K562 (cell line): ENCODE results near the gene PGPEP1. TPM values are rescaled to one million over a fixed set of nuclear protein-coding genes. Genes with fewer than 3 reads are reported as not detected.

ENCODE experiments used
- ATF6 ChIP-seq: sonication (generic); formaldehyde crosslinking; IDR thresholded peaks from 2 replicates; pipeline ENCODE4 v1.4.0; 2020; ENCODE audit warnings: mild to moderate bottlenecking, missing genetic modification reagents
- BRF1 ChIP-seq: IDR thresholded peaks from 3 replicates; pipeline ENCODE4 v1.6.1; 2011; ENCODE audit warnings: borderline replicate concordance, mild to moderate bottlenecking; ENCODE audit not compliant: insufficient read length; ENCODE audit errors: extremely low read depth
- CBFA2T2 ChIP-seq: fragments of 450-650 bp; conservative IDR thresholded peaks from 2 replicates; pipeline ENCODE4 v1.6.1; 2017; ENCODE audit warnings: mild to moderate bottlenecking
- ELF2 ChIP-seq: fragments of 250-450 bp; sonication (Bioruptor Pico); IDR thresholded peaks from 2 replicates; pipeline ENCODE4 v1.5.0; 2021; ENCODE audit warnings: mild to moderate bottlenecking
- EP400 ChIP-seq: fragments of 450-650 bp; IDR thresholded peaks from 2 replicates; pipeline ENCODE4 v1.6.1; 2017; ENCODE audit warnings: antibody characterized with exemption, mild to moderate bottlenecking, moderate library complexity
- HDAC1 ChIP-seq, 2 experiments: fragments of 450-650 bp; IDR thresholded peaks; 2 replicates each; pipeline ENCODE4 v1.6.1; 2016 to 2017; ENCODE audit warnings: inconsistent platforms in 1 of 2, mild to moderate bottlenecking in 1 of 2, moderate library complexity in 1 of 2
- JUND ChIP-seq, 2 experiments: IDR thresholded peaks; 2 replicates in 1 of 2; 3 replicates in 1 of 2; pipeline ENCODE4 v1.6.1; 2011; ENCODE audit warnings: borderline replicate concordance in 2 of 2, low read depth in 2 of 2, low read length in 2 of 2, improper control_type of control experiment in 1 of 2, missing biosample characterization in 1 of 2, missing genetic modification characterization in 1 of 2, missing genetic modification reagents in 1 of 2
- MTA2 ChIP-seq: fragments of 450-650 bp; IDR thresholded peaks from 2 replicates; pipeline ENCODE4 v1.6.1; 2016; ENCODE audit warnings: low read depth
- MTA3 ChIP-seq: fragments of 450-650 bp; formaldehyde crosslinking; IDR thresholded peaks from 2 replicates; pipeline ENCODE4 v1.6.1; 2017; ENCODE audit warnings: mild to moderate bottlenecking, borderline replicate concordance
- MYNN ChIP-seq, 2 experiments: sonication (generic); formaldehyde crosslinking in 1 of 2; IDR thresholded peaks; 2 replicates each; pipeline versions ENCODE4 v1.5.0 to v1.6.1; 2016 to 2020; ENCODE audit warnings: antibody characterized with exemption in 1 of 2, missing genetic modification reagents in 1 of 2
- NCOA6 ChIP-seq: fragments of 450-650 bp; IDR thresholded peaks from 2 replicates; pipeline ENCODE4 v1.6.1; 2017; ENCODE audit warnings: mild to moderate bottlenecking
- NFIC ChIP-seq: fragments of 450-650 bp; IDR thresholded peaks from 2 replicates; pipeline ENCODE4 v1.6.1; 2017; ENCODE audit warnings: mild to moderate bottlenecking, inconsistent platforms
- NFRKB ChIP-seq: fragments of 450-650 bp; IDR thresholded peaks from 2 replicates; pipeline ENCODE4 v1.6.1; 2016; ENCODE audit warnings: low read depth
- NRF1 ChIP-seq, 2 experiments: fragments of 450-650 bp; IDR thresholded peaks in 1 of 2; conservative IDR thresholded peaks in 1 of 2; 2 replicates each; pipeline ENCODE4 v1.6.1; 2014; ENCODE audit warnings: mild to moderate bottlenecking in 2 of 2
- RB1 ChIP-seq: fragments of 450-650 bp; IDR thresholded peaks from 2 replicates; pipeline ENCODE4 v1.6.1; 2017; ENCODE audit warnings: low read depth, mild to moderate bottlenecking
- RBM17 ChIP-seq: fragments of 200-400 bp; formaldehyde crosslinking; IDR thresholded peaks from 2 replicates; pipeline ENCODE4 v1.6.1; 2017; ENCODE audit warnings: low read depth, mild to moderate bottlenecking, low read length, borderline replicate concordance
- RNF2 ChIP-seq: sonication (generic); IDR thresholded peaks from 2 replicates; pipeline ENCODE4 v1.6.1; 2016
- SRSF3 ChIP-seq: fragments of 200-400 bp; formaldehyde crosslinking; IDR thresholded peaks from 2 replicates; pipeline ENCODE4 v1.6.1; 2016; ENCODE audit warnings: mild to moderate bottlenecking, low read length, moderate library complexity; ENCODE audit not compliant: insufficient read depth
- TAL1 ChIP-seq: fragments of 450-650 bp; IDR thresholded peaks from 2 replicates; pipeline ENCODE4 v1.6.1; 2016; ENCODE audit warnings: mild to moderate bottlenecking
- TBL1XR1 ChIP-seq, 2 experiments: IDR thresholded peaks; 2 replicates each; pipeline ENCODE4 v1.6.1; 2012; ENCODE audit warnings: improper control_type of control experiment in 2 of 2, low read length in 2 of 2, mild to moderate bottlenecking in 1 of 2
- TOE1 ChIP-seq, 2 experiments: fragments of 450-650 bp in 1 of 2; sonication (generic) in 1 of 2; formaldehyde crosslinking in 1 of 2; IDR thresholded peaks; 2 replicates each; pipeline versions ENCODE4 v1.7.1 to v1.8.0; 2016 to 2022; ENCODE audit warnings: borderline replicate concordance in 2 of 2, mild to moderate bottlenecking in 2 of 2, antibody characterized with exemption in 1 of 2, inconsistent platforms in 1 of 2, low read depth in 1 of 2, missing genetic modification reagents in 1 of 2, moderate library complexity in 1 of 2
- ZBTB7A ChIP-seq: IDR thresholded peaks from 2 replicates; pipeline ENCODE4 v1.6.1; 2011; ENCODE audit warnings: low read depth, mild to moderate bottlenecking, low read length, moderate library complexity, borderline replicate concordance; ENCODE audit not compliant: control insufficient read depth
- ZFX ChIP-seq: sonication (generic); formaldehyde crosslinking; IDR thresholded peaks from 2 replicates; pipeline ENCODE4 v1.8.0; 2022; ENCODE audit warnings: mild to moderate bottlenecking, missing genetic modification reagents, moderate library complexity
- ZKSCAN3 ChIP-seq: fragments of 250-450 bp; sonication (Bioruptor Pico); IDR thresholded peaks from 2 replicates; pipeline ENCODE4 v1.4.0; 2020
- ZKSCAN8 ChIP-seq: fragments of 200-800 bp; sonication (Bioruptor generic); IDR thresholded peaks from 2 replicates; pipeline ENCODE4 v1.6.1; 2016; ENCODE audit warnings: missing genetic modification characterization, missing compliant biosample characterization
- ZNF263 ChIP-seq: sonication (generic); formaldehyde crosslinking; IDR thresholded peaks from 2 replicates; pipeline ENCODE4 v1.8.0; 2022; ENCODE audit warnings: mild to moderate bottlenecking, missing genetic modification reagents, borderline replicate concordance
- ZNF311 ChIP-seq: fragments of 250-450 bp; sonication (Bioruptor Pico); IDR thresholded peaks from 2 replicates; pipeline ENCODE4 v1.4.0; 2020; ENCODE audit warnings: mild to moderate bottlenecking, moderate library complexity
- polyA plus RNA-seq, 8 experiments: library from polyadenylated mRNA; depleted of rRNA in 4 of 8; stranded (reverse) in 5 of 8; unstranded in 3 of 8; fragments of >200 nt; fragmentation: Nextera tagmentation in 2 of 8; fragmentation: Illumina TruSeq in 1 of 8; extraction: Ambion mirVana in 2 of 8; extraction: Trizol in 1 of 8; gene quantifications; 2 replicates each; pipeline versions ENCODE4 v1.2.1 to v1.2.3, GENCODE V29; 2011 to 2014; ENCODE audit warnings: inconsistent platforms in 1 of 8, missing spikeins in 1 of 8
- total RNA-seq, 7 experiments: library from RNA; depleted of rRNA in 6 of 7; stranded (reverse); fragments of >200 nt in 6 of 7; fragmentation: Illumina TruSeq in 2 of 7; extraction: Trizol in 2 of 7; gene quantifications; 2 replicates each; pipeline versions ENCODE4 v1.2.1 to v1.2.3, GENCODE V29; 2011 to 2021; ENCODE audit warnings: low replicate concordance in 1 of 7

Gene PGPEP1
- total and polyA plus RNA-seq, 9 of the 15 experiments (the other 6 are each of a cell fraction or from before 2014, with no cell fraction given), result 10.0 to 69.6 (median 33.5) TPM

DNA sequence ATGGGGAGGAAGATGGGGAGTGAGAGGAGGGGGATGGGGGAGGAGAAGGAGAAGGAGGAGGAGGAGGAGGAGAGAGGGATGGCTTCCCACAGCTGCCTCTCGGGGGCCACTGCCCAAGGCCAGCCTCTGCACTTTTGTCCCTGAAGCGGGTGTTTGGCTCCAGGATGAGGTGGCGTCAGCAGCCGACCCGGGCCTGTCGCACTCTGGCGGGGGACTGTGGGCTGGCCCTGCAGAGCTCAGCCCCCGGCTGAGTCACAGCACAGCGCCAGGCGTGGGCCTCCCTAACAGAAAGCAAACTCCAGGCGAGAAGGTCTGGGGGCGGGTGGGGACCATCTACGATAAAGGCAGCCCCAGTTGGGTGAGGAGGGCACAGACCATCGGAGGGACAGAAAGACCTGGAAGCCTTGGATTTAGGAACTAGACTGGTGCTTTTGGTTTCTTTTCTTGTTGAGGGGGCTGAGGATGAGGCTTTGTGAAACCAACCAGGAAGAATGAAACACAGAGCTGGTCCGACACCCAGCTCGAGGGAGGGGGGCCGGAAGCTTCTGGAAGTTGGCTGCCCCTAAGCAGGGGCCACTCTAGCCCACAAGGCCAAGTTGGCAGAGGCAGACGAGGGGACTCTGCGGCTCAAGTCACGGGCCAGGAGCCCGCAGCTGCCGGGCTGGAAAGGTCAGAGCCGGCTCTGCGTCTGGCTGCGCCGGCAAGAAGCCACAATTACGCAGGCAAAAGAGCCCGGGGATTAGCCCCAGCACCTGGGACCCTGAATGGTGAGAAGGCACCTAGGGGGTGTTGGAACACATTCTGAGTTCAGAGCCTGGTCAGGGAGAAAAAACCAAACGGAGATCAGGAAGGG is 35.7 kb upstream of the PGPEP1 start (continued):
- TF ChIP-seq ZNF263 (CRISPR knock-in tag) (peak; percentile 97), ZKSCAN3 (CRISPR knock-in tag) (no peak), TOE1 (IDR thresholded peaks at IDR 0.05; ENCODE audit: borderline replicate concordance) (peak; percentile 57; the same call in 1 of the 2 replicates), TOE1 (CRISPR knock-in tag; IDR thresholded peaks at IDR 0.05; ENCODE audit: borderline replicate concordance, low read depth) (no peak), JUND (IDR thresholded peaks at IDR 0.05; ENCODE audit: borderline replicate concordance, low read depth, low read length) (peak; percentile 90), JUND (tag; IDR thresholded peaks at IDR 0.05; ENCODE audit: borderline replicate concordance, low read depth, low read length) (no peak), NRF1 (conservative IDR thresholded peaks at IDR 0.05 in 1 of 2, IDR thresholded peaks at IDR 0.05 in 1 of 2) (peak; percentile 52 to 56; a peak in 3 of 4 replicates), RBM17 (no peak), HDAC1 (IDR thresholded peaks at IDR 0.05) (0 out of 4 replicates have a peak, but pooled peaks of 1 of the 2 experiments have one; percentile 76), SRSF3 (no peak), MYNN (IDR thresholded peaks at IDR 0.05) (peak; percentile 73), MYNN (CRISPR knock-in tag; IDR thresholded peaks at IDR 0.05) (no peak), ZKSCAN8 (CRISPR knock-in tag) (0 out of 2 replicates have a peak, but pooled peaks have one; percentile 63), ZFX (peak; percentile 94), CBFA2T2 (0 out of 2 replicates have a peak, but pooled peaks have one; percentile 10), MTA2 (0 out of 2 replicates have a peak, but pooled peaks have one; percentile 8), RNF2 (peak; percentile 77; the same call in 1 of the 2 replicates), RB1 (peak; percentile 46), TBL1XR1 (IDR thresholded peaks at IDR 0.05; ENCODE audit: low read length in 2 of 2) (peak in 1 of 2 experiments; percentile 7; a peak in 1 of 4 replicates), ZNF311 (CRISPR knock-in tag) (peak; percentile 23; the same call in 1 of the 2 replicates), NCOA6 (no peak), NFIC (peak; percentile 34; the same call in 1 of the 2 replicates), EP400 (peak; percentile 74), ZBTB7A (peak; percentile 92), BRF1 (no peak), ELF2 (0 out of 2 replicates have a peak, but pooled peaks have one; percentile 44), ATF6 (CRISPR knock-in tag) (no peak), NFRKB (peak; percentile 63; the same call in 1 of the 2 replicates), TAL1 (no peak), MTA3 (peak; percentile 68)
